Erythroblast (primary cell): ENCODE measurements around the gene TENM4.

ENCODE experiments used
- GATA1 ChIP-seq: IDR thresholded peaks from 2 replicates; pipeline ENCODE4 v1.6.1; 2011; ENCODE audit warnings: low read depth, mild to moderate bottlenecking, control low read depth, low read length, moderate library complexity
- POLR2A ChIP-seq: IDR thresholded peaks from 2 replicates; pipeline ENCODE4 v1.6.1; 2011; ENCODE audit warnings: mild to moderate bottlenecking, low read length

DNA sequence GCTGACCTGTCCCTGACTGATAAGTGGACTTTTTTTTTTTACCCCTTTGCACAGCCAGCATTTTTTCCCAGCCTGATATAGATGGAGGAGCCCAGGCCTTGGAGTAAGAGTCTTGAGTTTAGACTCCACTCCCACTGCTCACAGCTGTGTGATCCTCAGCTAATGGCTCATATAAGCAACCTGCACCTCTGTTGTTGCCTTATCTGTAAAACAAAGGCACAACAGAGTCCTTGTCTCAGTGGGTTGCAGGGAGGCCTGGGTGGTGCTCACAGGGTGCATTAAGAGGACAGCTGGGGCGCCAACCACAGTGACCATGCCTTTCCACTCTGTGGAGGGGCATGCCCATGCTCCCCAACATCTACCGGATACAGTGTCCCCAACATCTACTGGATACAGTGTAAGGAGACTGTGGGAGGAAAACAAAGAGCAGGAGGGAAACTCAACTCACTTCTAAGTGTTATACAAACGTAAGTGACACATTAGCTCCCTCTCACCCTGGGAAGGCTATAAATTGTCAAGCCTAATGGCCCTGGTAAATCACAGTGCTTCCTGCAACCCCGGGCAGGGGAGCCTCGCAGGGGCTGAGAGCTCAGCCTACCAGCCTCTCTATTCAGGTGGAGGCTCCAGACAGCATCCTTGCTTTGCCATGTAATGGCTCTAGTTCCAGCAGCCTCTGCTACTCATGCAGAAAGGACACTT lies 109.5 kb downstream of the TENM4 start:
- TF ChIP-seq POLR2A (no peak), GATA1 (no peak)
